ENCODE measurements around the gene RGS18. TPM values are rescaled to one million over a fixed set of nuclear protein-coding genes. Genes with fewer than 3 reads are reported as not detected.
A peak's percentile ranks its signal among the peaks of the same experiment; 100 is the strongest.

Gene RGS18
- total and polyA plus RNA-seq, 2 experiments from 2014 or later: not detected

DNA sequence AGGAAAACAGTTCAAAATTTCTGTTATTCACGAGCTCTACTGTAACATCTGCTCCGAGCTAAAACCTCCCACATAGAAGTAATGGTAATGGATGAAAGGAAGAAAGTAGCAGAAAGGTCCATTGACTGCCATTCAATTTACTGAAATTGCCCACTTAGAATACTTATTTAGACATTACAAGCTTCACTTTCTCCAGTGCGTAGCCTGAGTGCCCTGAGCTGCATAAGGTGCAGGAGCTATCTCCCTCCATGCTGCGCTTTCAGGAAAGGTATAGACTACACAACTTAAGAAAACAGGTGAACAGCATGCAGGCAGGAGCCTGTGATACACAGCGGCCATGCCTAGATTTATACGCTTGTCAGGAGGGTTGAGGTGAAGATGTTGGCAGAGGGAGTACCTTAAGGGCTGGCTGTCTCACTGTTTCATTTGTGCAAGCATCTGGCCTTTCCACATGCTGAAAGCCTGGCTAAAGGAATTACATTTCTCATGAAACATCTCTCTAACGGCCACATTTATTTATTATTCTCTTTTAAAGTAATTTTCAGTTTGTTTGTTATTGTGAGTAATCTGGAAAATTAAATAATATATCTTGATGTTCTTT, 74.7 kb downstream of the RGS18 start:
- Mint-ChIP-seq H3K9me3 (no peaks in the 10 kb centered on the region), H3K36me3 (ENCODE audit: low read depth) (no peaks in the 10 kb centered on the region), H3K4me3 (no peak overlapping the region), H3K27me3 (ENCODE audit: insufficient read depth, low read depth, poor library complexity) (no peaks in the 10 kb centered on the region), H3K27ac (no peak overlapping the region), H3K4me1 (no peaks in the 10 kb centered on the region)
- Histone ChIP-seq H4K20me1 (replicated peaks; ENCODE audit: insufficient read depth) (no peaks in the 10 kb centered on the region), H3K9me2 (ENCODE audit: insufficient read depth) (no peaks in the 10 kb centered on the region; the same call in 1 of the 2 replicates), H2AFZ (peak overlapping the region; percentile 65; the same call in 1 of the 2 replicates), H3K4me2 (no peak overlapping the region), H3K27ac (ENCODE audit: low read depth) (no peak overlapping the region), H3K27me3 (ENCODE audit: insufficient read depth) (no peaks in the 10 kb centered on the region), H3F3A (replicated peaks; ENCODE audit: low read depth) (no peaks in the 10 kb centered on the region), H3K4me1 (ENCODE audit: insufficient read depth) (no peaks in the 10 kb centered on the region), H3K4me3 (no peak overlapping the region), H3K79me2 (replicated peaks; ENCODE audit: insufficient read depth) (no peaks in the 10 kb centered on the region), H3K36me3 (ENCODE audit: insufficient read depth) (no peaks in the 10 kb centered on the region)
- DNase-seq (ENCODE audit: low spot score): no peak
- TF ChIP-seq, protein P1, sequence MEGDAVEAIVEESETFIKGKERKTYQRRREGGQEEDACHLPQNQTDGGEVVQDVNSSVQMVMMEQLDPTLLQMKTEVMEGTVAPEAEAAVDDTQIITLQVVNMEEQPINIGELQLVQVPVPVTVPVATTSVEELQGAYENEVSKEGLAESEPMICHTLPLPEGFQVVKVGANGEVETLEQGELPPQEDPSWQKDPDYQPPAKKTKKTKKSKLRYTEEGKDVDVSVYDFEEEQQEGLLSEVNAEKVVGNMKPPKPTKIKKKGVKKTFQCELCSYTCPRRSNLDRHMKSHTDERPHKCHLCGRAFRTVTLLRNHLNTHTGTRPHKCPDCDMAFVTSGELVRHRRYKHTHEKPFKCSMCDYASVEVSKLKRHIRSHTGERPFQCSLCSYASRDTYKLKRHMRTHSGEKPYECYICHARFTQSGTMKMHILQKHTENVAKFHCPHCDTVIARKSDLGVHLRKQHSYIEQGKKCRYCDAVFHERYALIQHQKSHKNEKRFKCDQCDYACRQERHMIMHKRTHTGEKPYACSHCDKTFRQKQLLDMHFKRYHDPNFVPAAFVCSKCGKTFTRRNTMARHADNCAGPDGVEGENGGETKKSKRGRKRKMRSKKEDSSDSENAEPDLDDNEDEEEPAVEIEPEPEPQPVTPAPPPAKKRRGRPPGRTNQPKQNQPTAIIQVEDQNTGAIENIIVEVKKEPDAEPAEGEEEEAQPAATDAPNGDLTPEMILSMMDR (conservative IDR thresholded peaks at IDR 0.05; ENCODE audit: low read depth in 2 of 2): no peak
- TF ChIP-seq NANOG (IDR thresholded peaks at IDR 0.05; ENCODE audit: borderline replicate concordance): no peak
- TF ChIP-seq, protein P2, sequence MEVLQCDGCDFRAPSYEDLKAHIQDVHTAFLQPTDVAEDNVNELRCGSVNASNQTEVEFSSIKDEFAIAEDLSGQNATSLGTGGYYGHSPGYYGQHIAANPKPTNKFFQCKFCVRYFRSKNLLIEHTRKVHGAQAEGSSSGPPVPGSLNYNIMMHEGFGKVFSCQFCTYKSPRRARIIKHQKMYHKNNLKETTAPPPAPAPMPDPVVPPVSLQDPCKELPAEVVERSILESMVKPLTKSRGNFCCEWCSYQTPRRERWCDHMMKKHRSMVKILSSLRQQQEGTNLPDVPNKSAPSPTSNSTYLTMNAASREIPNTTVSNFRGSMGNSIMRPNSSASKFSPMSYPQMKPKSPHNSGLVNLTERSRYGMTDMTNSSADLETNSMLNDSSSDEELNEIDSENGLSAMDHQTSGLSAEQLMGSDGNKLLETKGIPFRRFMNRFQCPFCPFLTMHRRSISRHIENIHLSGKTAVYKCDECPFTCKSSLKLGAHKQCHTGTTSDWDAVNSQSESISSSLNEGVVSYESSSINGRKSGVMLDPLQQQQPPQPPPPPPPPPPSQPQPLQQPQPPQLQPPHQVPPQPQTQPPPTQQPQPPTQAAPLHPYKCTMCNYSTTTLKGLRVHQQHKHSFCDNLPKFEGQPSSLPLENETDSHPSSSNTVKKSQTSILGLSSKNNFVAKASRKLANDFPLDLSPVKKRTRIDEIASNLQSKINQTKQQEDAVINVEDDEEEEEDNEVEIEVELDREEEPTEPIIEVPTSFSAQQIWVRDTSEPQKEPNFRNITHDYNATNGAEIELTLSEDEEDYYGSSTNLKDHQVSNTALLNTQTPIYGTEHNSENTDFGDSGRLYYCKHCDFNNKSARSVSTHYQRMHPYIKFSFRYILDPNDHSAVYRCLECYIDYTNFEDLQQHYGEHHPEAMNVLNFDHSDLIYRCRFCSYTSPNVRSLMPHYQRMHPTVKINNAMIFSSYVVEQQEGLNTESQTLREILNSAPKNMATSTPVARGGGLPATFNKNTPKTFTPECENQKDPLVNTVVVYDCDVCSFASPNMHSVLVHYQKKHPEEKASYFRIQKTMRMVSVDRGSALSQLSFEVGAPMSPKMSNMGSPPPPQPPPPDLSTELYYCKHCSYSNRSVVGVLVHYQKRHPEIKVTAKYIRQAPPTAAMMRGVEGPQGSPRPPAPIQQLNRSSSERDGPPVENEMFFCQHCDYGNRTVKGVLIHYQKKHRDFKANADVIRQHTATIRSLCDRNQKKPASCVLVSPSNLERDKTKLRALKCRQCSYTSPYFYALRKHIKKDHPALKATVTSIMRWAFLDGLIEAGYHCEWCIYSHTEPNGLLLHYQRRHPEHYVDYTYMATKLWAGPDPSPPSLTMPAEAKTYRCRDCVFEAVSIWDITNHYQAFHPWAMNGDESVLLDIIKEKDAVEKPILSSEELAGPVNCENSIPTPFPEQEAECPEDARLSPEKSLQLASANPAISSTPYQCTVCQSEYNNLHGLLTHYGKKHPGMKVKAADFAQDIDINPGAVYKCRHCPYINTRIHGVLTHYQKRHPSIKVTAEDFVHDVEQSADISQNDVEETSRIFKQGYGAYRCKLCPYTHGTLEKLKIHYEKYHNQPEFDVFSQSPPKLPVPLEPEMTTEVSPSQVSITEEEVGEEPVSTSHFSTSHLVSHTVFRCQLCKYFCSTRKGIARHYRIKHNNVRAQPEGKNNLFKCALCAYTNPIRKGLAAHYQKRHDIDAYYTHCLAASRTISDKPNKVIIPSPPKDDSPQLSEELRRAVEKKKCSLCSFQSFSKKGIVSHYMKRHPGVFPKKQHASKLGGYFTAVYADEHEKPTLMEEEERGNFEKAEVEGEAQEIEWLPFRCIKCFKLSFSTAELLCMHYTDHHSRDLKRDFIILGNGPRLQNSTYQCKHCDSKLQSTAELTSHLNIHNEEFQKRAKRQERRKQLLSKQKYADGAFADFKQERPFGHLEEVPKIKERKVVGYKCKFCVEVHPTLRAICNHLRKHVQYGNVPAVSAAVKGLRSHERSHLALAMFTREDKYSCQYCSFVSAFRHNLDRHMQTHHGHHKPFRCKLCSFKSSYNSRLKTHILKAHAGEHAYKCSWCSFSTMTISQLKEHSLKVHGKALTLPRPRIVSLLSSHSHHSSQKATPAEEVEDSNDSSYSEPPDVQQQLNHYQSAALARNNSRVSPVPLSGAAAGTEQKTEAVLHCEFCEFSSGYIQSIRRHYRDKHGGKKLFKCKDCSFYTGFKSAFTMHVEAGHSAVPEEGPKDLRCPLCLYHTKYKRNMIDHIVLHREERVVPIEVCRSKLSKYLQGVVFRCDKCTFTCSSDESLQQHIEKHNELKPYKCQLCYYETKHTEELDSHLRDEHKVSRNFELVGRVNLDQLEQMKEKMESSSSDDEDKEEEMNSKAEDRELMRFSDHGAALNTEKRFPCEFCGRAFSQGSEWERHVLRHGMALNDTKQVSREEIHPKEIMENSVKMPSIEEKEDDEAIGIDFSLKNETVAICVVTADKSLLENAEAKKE (CRISPR knock-in tag; IDR thresholded peaks at IDR 0.05): no peak
- TF ChIP-seq EZH2phosphoT487 (IDR thresholded peaks at IDR 0.05; ENCODE audit: unreplicated experiment): no peak
- TF ChIP-seq STAT1 (IDR thresholded peaks at IDR 0.05; ENCODE audit: unreplicated experiment): no peak
- TF ChIP-seq, protein P3, sequence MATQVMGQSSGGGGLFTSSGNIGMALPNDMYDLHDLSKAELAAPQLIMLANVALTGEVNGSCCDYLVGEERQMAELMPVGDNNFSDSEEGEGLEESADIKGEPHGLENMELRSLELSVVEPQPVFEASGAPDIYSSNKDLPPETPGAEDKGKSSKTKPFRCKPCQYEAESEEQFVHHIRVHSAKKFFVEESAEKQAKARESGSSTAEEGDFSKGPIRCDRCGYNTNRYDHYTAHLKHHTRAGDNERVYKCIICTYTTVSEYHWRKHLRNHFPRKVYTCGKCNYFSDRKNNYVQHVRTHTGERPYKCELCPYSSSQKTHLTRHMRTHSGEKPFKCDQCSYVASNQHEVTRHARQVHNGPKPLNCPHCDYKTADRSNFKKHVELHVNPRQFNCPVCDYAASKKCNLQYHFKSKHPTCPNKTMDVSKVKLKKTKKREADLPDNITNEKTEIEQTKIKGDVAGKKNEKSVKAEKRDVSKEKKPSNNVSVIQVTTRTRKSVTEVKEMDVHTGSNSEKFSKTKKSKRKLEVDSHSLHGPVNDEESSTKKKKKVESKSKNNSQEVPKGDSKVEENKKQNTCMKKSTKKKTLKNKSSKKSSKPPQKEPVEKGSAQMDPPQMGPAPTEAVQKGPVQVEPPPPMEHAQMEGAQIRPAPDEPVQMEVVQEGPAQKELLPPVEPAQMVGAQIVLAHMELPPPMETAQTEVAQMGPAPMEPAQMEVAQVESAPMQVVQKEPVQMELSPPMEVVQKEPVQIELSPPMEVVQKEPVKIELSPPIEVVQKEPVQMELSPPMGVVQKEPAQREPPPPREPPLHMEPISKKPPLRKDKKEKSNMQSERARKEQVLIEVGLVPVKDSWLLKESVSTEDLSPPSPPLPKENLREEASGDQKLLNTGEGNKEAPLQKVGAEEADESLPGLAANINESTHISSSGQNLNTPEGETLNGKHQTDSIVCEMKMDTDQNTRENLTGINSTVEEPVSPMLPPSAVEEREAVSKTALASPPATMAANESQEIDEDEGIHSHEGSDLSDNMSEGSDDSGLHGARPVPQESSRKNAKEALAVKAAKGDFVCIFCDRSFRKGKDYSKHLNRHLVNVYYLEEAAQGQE (IDR thresholded peaks at IDR 0.05; ENCODE audit: unreplicated experiment): no peak
- TF ChIP-seq, protein P4, sequence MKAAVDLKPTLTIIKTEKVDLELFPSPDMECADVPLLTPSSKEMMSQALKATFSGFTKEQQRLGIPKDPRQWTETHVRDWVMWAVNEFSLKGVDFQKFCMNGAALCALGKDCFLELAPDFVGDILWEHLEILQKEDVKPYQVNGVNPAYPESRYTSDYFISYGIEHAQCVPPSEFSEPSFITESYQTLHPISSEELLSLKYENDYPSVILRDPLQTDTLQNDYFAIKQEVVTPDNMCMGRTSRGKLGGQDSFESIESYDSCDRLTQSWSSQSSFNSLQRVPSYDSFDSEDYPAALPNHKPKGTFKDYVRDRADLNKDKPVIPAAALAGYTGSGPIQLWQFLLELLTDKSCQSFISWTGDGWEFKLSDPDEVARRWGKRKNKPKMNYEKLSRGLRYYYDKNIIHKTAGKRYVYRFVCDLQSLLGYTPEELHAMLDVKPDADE (IDR thresholded peaks at IDR 0.05): no peak
- TF ChIP-seq JUNB (IDR thresholded peaks at IDR 0.05; ENCODE audit: unreplicated experiment): no peak
- no peak for TF ChIP-seq ZNF114 (CRISPR knock-in tag; IDR thresholded peaks at IDR 0.05)
- TF ChIP-seq CREB1 (CRISPR knock-in tag; IDR thresholded peaks at IDR 0.05; ENCODE audit: low read depth): no peak
- TF ChIP-seq EZH2 (IDR thresholded peaks at IDR 0.05; ENCODE audit: low read depth, unreplicated experiment): no peak
- TF ChIP-seq ZNF331 (CRISPR knock-in tag; IDR thresholded peaks at IDR 0.05; ENCODE audit: low read depth): no peak
- TF ChIP-seq POLR2AphosphoS5 (IDR thresholded peaks at IDR 0.05; ENCODE audit: low read depth): no peak
- ATAC-seq: no peak
